GM12874 (cell line): ENCODE data around the gene LY9.

Experiments
- TF ChIP-seq, protein P1 (sequence below): IDR thresholded peaks from 2 replicates; pipeline ENCODE4 v1.5.1; 2011; ENCODE audit warnings: low read depth, mild to moderate bottlenecking, control low read depth, low read length, moderate library complexity; ENCODE audit not compliant: insufficient read depth

The LY9 gene

DNA sequence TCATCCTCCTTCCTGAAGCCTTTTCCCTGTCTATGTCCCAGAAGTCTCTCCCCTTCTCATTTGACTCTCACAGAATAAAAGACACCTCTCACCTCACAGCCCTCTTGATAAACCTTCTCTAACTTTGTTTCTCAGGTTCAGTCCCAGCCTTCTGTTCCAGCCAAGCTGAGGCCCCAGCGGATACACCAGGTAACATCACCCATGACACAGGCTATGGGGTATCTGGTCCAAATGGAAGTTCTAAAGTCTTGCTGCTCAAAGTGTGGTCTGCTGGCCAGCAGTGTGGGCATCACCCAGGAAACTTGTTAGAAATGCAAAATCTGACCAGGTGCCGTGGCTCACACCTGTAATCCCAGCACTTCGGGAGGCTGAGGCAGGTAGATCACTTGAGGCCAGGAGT lies 23.2 kb downstream of the LY9 start:
- TF ChIP-seq, protein P1, sequence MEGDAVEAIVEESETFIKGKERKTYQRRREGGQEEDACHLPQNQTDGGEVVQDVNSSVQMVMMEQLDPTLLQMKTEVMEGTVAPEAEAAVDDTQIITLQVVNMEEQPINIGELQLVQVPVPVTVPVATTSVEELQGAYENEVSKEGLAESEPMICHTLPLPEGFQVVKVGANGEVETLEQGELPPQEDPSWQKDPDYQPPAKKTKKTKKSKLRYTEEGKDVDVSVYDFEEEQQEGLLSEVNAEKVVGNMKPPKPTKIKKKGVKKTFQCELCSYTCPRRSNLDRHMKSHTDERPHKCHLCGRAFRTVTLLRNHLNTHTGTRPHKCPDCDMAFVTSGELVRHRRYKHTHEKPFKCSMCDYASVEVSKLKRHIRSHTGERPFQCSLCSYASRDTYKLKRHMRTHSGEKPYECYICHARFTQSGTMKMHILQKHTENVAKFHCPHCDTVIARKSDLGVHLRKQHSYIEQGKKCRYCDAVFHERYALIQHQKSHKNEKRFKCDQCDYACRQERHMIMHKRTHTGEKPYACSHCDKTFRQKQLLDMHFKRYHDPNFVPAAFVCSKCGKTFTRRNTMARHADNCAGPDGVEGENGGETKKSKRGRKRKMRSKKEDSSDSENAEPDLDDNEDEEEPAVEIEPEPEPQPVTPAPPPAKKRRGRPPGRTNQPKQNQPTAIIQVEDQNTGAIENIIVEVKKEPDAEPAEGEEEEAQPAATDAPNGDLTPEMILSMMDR, result no peak

DNA sequence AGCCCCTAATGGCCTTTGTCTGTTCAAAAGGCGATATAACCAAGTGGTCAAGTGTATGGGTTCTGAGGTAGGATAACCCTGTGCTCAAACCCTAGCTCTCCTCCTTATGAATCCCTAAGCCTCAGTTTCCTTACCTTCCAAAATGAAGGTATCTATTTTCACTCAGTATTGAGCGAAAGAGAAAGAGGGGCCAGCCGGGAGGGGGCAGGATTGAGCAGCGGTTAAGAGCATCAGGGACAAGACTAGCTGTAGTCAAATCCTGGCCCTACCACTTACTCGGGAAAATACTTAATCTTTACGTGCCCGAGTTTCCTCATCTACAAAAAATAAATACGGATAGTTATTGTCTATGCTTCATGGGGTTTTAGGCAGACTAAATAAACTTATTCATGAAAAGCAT lies 25.7 kb downstream of the LY9 start:
- TF ChIP-seq, protein P1, result peak; percentile 48

DNA sequence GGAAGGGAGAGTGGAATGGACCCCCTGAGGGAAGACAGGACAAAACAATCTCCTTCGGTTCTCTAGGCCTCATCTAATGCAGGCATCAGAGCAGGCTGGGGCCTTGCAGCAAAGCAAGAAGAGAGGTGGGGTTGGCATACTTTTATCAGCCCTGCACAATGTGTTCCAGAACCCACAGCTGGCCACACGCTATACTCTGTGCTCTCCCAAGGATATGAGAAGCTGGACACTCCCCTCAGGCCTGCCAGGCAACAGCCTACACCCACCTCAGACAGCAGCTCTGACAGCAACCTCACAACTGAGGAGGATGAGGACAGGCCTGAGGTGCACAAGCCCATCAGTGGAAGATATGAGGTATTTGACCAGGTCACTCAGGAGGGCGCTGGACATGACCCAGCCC lies 27.3 kb downstream of the LY9 start:
- TF ChIP-seq, protein P1, result no peak

DNA sequence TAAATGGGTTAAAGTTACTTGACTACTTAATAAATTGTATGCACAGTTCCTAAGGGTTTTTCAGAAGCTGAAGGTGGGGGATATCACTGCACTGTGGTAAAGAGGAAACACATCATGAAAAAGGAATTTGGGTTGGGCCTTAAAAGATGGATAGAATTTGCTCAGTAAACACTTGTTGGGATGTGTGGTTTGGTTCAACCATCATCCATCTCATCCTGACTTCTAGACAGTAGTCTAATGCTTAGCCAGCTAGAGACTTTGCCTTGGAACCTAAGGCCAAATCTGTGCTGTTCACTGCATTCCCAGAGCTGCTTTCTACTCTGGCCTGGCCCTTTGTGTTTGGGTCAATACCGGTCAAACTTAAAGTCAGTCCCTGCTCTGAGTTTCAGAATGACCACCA lies 30.6 kb downstream of the LY9 start:
- TF ChIP-seq, protein P1, result no peak

DNA sequence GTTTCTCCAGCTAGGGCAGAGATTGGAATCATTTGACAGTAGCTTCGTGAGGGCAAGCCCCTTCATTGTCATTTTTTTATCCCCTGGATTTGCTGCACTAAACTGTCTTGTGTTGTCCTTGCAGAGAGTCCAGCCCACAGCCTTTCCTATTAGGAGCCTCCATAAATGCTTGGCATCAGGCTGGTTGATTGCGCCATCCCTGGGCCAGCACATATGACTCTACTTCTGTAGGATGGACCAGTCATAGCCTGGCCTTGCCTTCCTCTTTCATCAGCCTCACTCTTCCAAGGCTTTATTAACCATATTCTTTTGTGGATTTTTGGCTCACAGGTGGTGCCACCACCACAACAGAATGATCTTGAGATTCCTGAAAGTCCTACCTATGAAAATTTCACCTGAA lies 31.4 kb downstream of the LY9 start:
- TF ChIP-seq, protein P1, result no peak

DNA sequence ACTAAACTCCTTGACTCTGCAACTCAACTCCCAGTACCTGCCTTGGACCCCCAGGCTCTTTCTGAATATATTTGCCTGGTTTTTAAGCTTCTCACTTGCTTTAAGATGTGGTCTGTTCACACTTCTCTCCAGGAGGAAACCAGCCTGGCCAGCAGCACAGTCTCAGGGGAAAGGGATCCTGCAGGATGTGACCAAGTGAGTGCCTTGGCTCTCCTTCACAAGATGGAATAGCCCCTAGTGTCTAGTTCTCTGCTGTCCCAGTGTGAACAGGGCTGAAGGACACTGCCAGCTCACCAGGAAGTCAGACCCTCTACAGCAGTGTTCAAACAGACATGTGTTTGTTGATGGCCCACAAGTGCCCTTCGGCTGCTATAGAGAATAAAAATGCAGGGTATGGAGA lies 33.8 kb downstream of the LY9 start:
- TF ChIP-seq, protein P1, result no peak

DNA sequence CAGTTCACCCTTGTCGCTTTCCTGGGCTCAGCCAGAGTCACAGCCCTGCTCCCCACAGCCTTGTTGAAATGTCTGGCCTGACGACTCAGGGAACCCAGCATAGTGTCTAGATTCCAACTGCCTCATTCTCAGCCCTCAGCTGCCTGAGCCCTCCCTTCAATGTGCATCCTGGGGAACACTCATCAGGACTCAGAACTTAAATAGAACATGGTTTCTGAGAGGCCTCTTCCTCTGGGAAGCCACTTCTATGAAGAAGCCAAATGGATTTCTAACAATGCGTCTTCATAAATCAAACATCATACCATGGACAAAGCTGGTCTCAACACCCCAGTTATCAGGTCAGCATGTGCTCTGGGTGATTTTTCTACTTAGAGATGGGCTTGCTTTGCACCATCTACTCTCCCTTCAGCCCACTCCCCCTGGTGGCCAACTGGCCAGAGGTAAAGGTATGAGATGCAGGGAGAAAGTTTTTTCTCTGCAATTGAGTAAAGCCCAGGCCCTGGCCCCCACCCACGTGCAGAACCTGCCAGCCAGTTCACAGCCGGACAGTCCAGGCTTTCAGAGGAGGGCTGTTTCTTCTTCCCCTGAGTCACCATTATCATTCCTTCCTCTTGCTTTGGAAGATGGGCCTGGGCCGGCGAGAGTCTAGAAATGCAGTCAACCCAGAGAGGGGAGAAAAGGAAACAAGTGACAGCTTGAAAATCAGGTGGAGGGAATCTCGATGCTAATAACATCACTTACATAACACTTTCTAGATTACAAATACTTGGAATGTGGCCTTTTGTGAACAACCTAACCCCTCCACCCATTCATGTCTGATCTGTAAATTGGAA lies 34.6 kb downstream of the LY9 start:
- TF ChIP-seq, protein P1, result peak; percentile 79
